GM12873 (cell line): ENCODE measurements around the gene SEMA3D.

Experiments
- CTCF ChIP-seq: IDR thresholded peaks from 2 replicates; pipeline ENCODE4 v1.5.1; 2012; ENCODE audit warnings: low read depth, mild to moderate bottlenecking, moderate library complexity, low read length, control low read depth; ENCODE audit not compliant: insufficient read depth; ENCODE audit errors: missing control alignments

Gene SEMA3D

GRCh38 chr7:85041605-85042216, 145.1 kb downstream of the SEMA3D start:
- TF ChIP-seq CTCF, result peak; percentile 69

DNA sequence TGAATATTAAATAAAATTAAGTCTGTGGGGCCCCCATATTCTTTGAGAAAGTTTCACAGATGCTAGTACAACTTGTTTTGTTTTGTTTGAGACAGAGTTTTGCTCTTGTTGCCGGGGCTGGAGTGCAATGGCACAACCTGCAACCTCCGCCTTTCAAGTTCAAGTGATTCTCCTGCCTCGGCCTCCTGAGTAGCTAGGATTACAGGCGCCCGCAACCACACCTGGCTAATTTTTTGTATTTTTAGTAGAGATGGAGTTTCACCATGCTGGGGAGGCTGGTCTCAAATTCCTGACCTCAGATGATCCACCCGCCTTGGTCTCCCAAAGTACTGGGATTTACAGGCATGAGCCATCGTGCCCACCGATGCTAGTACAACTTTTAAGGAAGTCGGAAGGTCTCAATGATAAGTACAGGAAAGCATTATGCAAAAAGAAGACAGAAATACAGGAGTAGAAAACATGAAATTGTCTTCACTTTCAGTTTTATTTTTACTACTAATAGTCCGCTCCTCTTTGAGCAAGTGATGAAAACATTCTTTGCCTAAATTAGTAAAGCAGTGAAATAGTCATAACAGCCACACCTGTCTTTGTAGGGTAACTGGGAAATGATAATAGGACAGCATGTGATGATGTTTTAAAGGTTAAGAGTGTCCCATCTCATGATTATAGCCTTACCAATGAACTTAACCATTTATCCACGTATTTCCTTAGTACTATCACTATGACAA, 147.5 kb downstream of the SEMA3D start:
- no peak for TF ChIP-seq CTCF

GRCh38 chr7:85038466-85038865, 148.4 kb downstream of the SEMA3D start:
- no peak for TF ChIP-seq CTCF

DNA sequence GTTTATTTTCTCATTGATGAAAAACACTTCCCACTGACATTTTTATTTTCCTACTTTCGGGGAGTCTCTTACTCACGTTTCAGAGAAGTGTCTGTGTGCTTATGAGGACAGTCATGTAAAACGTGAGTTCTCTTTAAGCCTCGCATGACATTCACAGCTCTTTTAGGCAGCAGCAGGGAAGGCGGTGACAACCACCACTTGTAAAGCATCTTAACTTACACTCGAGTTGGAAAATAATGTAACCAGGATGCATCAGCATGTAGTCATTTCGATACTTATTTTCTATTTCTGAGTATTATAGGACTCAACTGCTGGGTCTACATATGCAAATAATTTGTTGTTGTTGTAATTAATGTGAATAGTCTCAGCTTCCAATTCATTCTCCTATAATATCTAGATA, 153.6 kb downstream of the SEMA3D start:
- no peak for TF ChIP-seq CTCF

DNA sequence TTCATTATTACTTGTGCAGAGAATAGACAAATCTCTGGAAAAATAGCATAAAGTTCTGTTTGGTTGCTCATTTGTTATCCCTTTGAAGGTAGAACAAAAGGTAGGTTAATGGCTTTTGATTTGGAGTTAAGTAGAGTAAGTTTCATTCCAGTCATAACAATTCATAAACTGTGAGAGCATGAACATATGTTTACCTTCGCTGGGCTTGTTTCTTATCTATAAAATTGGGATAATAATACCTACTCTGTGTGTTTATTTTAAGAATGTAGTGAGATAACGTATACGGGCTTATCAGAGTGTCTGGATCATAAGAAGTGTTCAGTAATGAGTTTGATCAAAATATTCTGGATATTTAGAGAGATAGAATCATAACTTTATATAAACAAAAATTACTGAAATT, 155.4 kb downstream of the SEMA3D start:
- TF ChIP-seq CTCF, result no peak

GRCh38 chr7:85030893-85031292, 156.0 kb downstream of the SEMA3D start:
- TF ChIP-seq CTCF, result peak; percentile 31

DNA sequence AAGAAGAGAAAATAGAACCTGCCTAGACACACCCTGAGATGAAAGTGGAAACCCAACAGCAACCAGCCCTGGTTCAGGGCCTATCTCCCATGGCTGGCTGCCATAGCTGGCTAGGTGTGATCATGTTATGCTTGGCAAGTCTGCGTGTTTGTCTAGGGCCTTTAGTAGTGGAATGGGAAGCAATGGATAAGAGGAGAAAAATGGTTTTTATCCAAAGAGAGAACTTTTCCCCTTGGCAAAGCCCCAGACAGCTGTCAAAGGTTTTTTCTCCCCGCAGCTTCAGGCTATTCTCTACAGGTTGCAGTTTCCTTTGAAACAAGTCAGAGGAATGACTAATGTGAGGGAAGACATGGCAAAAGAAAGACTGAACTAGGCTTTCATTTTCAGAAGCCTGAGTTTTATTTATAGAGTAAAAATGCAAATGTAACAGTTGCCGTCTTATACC, 161.5 kb downstream of the SEMA3D start:
- TF ChIP-seq CTCF, result no peak
